A549 (cell line): ENCODE results near the gene GULP1.

Source experiments
- BCL3 ChIP-seq: fragments of >200 bp; sonication (Bioruptor Twin); formaldehyde crosslinking; IDR thresholded peaks from 3 replicates; pipeline ENCODE4 v1.6.1; 2016
- CTCF ChIP-seq: fragments of >200 bp; sonication (Bioruptor Twin); formaldehyde crosslinking; IDR thresholded peaks from 3 replicates; pipeline ENCODE4 v1.5.1; 2016

- TF ChIP-seq CTCF (no peak), BCL3 (no peak)
These were observed 335.8 kb downstream of the GULP1 start for GRCh38 chr2:188627471-188627870.
